Panc1 (cell line): ENCODE data around the gene STS. TPM values are rescaled to one million over a fixed set of nuclear protein-coding genes. Genes with fewer than 3 reads are reported as not detected.

Source experiments
- ATAC-seq: fragments of 200-7000 bp; cut with Tn5 transposase; 2 replicates; pipeline ENCODE4 v1.9.1; 2020; ENCODE audit warnings: mild to moderate bottlenecking, moderate library complexity
- BruUV-seq: library from RNA; stranded (reverse); fragments of 400-500 nt; replicated peaks from 2 replicates; lab custom pipeline; 2021; lab: Mats Ljungman, UMichigan
- CTCF ChIA-PET: fragments of 300-600 bp; sonication (Branson Sonifier 250); formaldehyde crosslinking; loops from one replicate; lab custom pipeline; 2022; ENCODE audit warnings: antibody characterized with exemption; lab: Charles Lee
- POLR2A ChIA-PET: fragments of 300-600 bp; sonication (Branson Sonifier 250); formaldehyde crosslinking; loops from one replicate; lab custom pipeline; 2022; ENCODE audit warnings: antibody characterized with exemption; lab: Charles Lee
- DNase-seq: peaks from one replicate; pipeline ENCODE4 v3.0.0-alpha.2; 2010; ENCODE audit warnings: low read depth, low spot score
- H3K27ac ChIP-seq: 2 replicates; pipeline ENCODE4 v1.5.1; 2011; ENCODE audit warnings: mild to moderate bottlenecking, low read length, inconsistent platforms
- H3K27me3 ChIP-seq: fragments of 200-500 bp; sonication (Bioruptor generic); 2 replicates; pipeline ENCODE4 v1.6.0; 2014; ENCODE audit warnings: low read length, inconsistent platforms; ENCODE audit not compliant: control insufficient read depth, insufficient read depth
- H3K36me3 ChIP-seq: fragments of 200-500 bp; sonication (Bioruptor generic); 2 replicates; pipeline ENCODE4 v1.5.1; 2014; ENCODE audit warnings: inconsistent platforms, mild to moderate bottlenecking, low read length, moderate library complexity; ENCODE audit not compliant: control insufficient read depth, insufficient read depth
- H3K4me1 ChIP-seq: 2 replicates; pipeline ENCODE4 v1.5.1; 2011; ENCODE audit warnings: inconsistent platforms, mild to moderate bottlenecking, low read length, moderate library complexity; ENCODE audit not compliant: control insufficient read depth, insufficient read depth
- H3K4me3 ChIP-seq, 2 experiments: 2 replicates each; pipeline ENCODE4 v1.5.1; 2011 to 2012; ENCODE audit warnings: low read depth in 2 of 2, low read length in 2 of 2, mild to moderate bottlenecking in 2 of 2, inconsistent platforms in 1 of 2, moderate library complexity in 1 of 2
- H3K9me3 ChIP-seq: fragments of 200-500 bp; sonication (Bioruptor generic); 2 replicates; pipeline ENCODE4 v1.5.1; 2014; ENCODE audit warnings: low read depth, mild to moderate bottlenecking, inconsistent platforms, low read length, moderate library complexity; ENCODE audit not compliant: control insufficient read depth, insufficient read depth
- POLR2AphosphoS5 ChIP-seq: IDR thresholded peaks from 2 replicates; pipeline ENCODE4 v1.6.1; 2012; ENCODE audit warnings: mild to moderate bottlenecking, low read depth, low read length, moderate library complexity
- SIN3A ChIP-seq: IDR thresholded peaks from 2 replicates; pipeline ENCODE4 v1.6.1; 2012; ENCODE audit warnings: low read depth, mild to moderate bottlenecking, low read length, moderate library complexity, borderline replicate concordance; ENCODE audit not compliant: insufficient read depth
- TCF7L2 ChIP-seq: IDR thresholded peaks from 2 replicates; pipeline ENCODE4 v1.6.1; 2011; ENCODE audit warnings: mild to moderate bottlenecking, low read depth, low read length, inconsistent platforms
- in situ Hi-C: cut with HindIII; loops from 2 replicates; pipeline ENCODE4 v1.10.0; 2016; ENCODE audit warnings: low sequenced_read_pairs, low pct_unique_long_range_greater_than_20kb
- intact Hi-C: fragments of 100-400 bp; cut with micrococcal nuclease; formaldehyde crosslinking; loops from one replicate; pipeline ENCODE4 v1.10.0; 2022; ENCODE audit not compliant: unreplicated experiment
- total RNA-seq: library from RNA; stranded (reverse); gene quantifications from one replicate; pipeline ENCODE4 v1.2.1, GENCODE V29; 2021; ENCODE audit not compliant: unreplicated experiment
- TF ChIP-seq, protein P1 (sequence below): fragments of 450-650 bp; IDR thresholded peaks from 2 replicates; pipeline ENCODE4 v1.5.1; 2017; ENCODE audit warnings: mild to moderate bottlenecking
- TF ChIP-seq, protein P2 (sequence below), 2 experiments: IDR thresholded peaks; 2 replicates each; pipeline ENCODE4 v1.6.1; 2011 to 2012; ENCODE audit warnings: low read depth in 2 of 2, control low read depth in 1 of 2, low read length in 1 of 2, mild to moderate bottlenecking in 1 of 2, moderate library complexity in 1 of 2; ENCODE audit not compliant: insufficient read depth in 1 of 2

Gene STS
- total RNA-seq, 1 experiment from 2014 or later = 2.0 TPM

DNA sequence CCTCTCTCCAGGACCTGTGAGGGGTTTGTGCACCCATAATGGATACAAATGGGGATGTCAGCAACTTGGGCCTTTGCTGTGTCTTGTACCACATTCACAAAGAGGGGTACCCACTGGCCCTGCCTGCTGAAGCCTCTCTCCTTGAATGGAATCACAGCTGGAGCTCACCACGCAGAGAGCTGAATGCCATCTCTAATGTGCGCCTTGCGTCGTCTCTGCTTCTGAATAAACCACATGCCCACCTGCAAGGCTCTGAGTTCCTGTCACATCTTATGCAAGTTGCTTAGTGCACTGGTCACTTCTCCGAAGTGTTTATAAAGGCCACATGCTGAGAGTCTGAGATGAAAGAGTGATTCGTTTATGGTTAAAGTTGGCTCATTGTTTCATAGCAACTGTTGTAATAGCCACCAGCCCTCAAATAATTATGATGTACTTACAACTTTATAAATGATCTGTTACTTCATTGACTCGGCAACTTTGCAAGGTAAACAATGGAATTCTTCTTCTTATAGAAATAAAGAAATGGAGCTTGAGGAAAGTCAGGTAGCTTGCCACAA lies 6.6 kb downstream of the STS start:
- DNase-seq = no peak
- Histone ChIP-seq H3K36me3 (no peaks in the 10 kb centered on the region), H3K9me3 (no peaks in the 10 kb centered on the region), H3K27me3 (no peaks in the 10 kb centered on the region), H3K27ac (no peak overlapping the region), H3K4me3 (no peak overlapping the region), H3K4me1 (no peaks in the 10 kb centered on the region)
- ChIA-PET POLR2A (no interaction called here), CTCF (no interaction called here)
- intact Hi-C loops (no loop called here), in situ Hi-C loops (no loop called here)
- no TSS peak for BruUV-seq
- TF ChIP-seq TCF7L2 (no peak), POLR2AphosphoS5 (no peak)
- TF ChIP-seq, protein P1, sequence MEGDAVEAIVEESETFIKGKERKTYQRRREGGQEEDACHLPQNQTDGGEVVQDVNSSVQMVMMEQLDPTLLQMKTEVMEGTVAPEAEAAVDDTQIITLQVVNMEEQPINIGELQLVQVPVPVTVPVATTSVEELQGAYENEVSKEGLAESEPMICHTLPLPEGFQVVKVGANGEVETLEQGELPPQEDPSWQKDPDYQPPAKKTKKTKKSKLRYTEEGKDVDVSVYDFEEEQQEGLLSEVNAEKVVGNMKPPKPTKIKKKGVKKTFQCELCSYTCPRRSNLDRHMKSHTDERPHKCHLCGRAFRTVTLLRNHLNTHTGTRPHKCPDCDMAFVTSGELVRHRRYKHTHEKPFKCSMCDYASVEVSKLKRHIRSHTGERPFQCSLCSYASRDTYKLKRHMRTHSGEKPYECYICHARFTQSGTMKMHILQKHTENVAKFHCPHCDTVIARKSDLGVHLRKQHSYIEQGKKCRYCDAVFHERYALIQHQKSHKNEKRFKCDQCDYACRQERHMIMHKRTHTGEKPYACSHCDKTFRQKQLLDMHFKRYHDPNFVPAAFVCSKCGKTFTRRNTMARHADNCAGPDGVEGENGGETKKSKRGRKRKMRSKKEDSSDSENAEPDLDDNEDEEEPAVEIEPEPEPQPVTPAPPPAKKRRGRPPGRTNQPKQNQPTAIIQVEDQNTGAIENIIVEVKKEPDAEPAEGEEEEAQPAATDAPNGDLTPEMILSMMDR = no peak
- TF ChIP-seq, protein P2, sequence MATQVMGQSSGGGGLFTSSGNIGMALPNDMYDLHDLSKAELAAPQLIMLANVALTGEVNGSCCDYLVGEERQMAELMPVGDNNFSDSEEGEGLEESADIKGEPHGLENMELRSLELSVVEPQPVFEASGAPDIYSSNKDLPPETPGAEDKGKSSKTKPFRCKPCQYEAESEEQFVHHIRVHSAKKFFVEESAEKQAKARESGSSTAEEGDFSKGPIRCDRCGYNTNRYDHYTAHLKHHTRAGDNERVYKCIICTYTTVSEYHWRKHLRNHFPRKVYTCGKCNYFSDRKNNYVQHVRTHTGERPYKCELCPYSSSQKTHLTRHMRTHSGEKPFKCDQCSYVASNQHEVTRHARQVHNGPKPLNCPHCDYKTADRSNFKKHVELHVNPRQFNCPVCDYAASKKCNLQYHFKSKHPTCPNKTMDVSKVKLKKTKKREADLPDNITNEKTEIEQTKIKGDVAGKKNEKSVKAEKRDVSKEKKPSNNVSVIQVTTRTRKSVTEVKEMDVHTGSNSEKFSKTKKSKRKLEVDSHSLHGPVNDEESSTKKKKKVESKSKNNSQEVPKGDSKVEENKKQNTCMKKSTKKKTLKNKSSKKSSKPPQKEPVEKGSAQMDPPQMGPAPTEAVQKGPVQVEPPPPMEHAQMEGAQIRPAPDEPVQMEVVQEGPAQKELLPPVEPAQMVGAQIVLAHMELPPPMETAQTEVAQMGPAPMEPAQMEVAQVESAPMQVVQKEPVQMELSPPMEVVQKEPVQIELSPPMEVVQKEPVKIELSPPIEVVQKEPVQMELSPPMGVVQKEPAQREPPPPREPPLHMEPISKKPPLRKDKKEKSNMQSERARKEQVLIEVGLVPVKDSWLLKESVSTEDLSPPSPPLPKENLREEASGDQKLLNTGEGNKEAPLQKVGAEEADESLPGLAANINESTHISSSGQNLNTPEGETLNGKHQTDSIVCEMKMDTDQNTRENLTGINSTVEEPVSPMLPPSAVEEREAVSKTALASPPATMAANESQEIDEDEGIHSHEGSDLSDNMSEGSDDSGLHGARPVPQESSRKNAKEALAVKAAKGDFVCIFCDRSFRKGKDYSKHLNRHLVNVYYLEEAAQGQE (IDR thresholded peaks at IDR 0.05; ENCODE audit: insufficient read depth in 1 of 2, low read depth in 2 of 2, low read length in 1 of 2) = no peak
- ATAC-seq = no peak

DNA sequence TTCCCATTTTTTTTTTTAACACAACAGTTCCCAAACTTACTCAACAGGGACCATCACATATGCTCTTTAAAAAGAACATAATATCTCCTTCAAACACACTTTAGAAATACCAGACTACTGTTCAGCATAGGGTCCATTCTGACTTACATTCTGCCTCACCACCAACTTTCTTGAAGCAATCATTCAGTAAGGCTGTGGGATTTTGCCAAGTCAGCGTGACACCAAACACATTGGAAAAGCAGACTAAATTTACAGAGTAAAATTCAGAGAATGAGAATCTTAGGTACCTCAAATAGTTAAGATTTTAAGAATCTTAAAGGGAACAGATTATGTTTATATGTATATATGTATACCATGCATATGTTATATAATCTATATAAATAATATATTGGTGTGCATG lies 7.7 kb downstream of the STS start:
- no peaks in the 10 kb centered on the region for H3K4me1 ChIP-seq
- H3K27ac ChIP-seq = no peak overlapping the region
- in situ Hi-C loops = no loop called here
- ChIA-PET CTCF (no interaction called here), POLR2A (no interaction called here)
- H3K27me3 ChIP-seq = no peaks in the 10 kb centered on the region
- no peaks in the 10 kb centered on the region for H3K36me3 ChIP-seq
- intact Hi-C loops = no loop called here
- H3K9me3 ChIP-seq = no peaks in the 10 kb centered on the region
- no peak for ATAC-seq
- no peak overlapping the region for H3K4me3 ChIP-seq
- TF ChIP-seq, protein P1 = no peak
- TF ChIP-seq TCF7L2 (no peak), POLR2AphosphoS5 (no peak), SIN3A (no peak)
- TF ChIP-seq, protein P2 (IDR thresholded peaks at IDR 0.05; ENCODE audit: insufficient read depth in 1 of 2, low read depth in 2 of 2, low read length in 1 of 2) = no peak
- no TSS peak for BruUV-seq
- DNase-seq = no peak
